Choroid plexus epithelial cell (primary cell): ENCODE results near the gene STARD13.

ENCODE experiments used
- DNase-seq: peaks from one replicate; pipeline ENCODE4 v3.0.0-alpha.2; 2010; ENCODE audit warnings: low read depth
- H3K4me3 ChIP-seq: 2 replicates; pipeline ENCODE4 v1.5.1; 2011; ENCODE audit warnings: low read depth, mild to moderate bottlenecking, control low read depth, low read length, moderate library complexity
- CTCF ChIP-seq: conservative IDR thresholded peaks from 2 replicates; pipeline ENCODE4 v1.5.1; 2011; ENCODE audit warnings: low read depth, mild to moderate bottlenecking, control low read depth, inconsistent platforms, low read length, moderate library complexity

Gene STARD13

GRCh38 chr13:33257841-33258807, 27.4 kb downstream of the STARD13 start:
- TF ChIP-seq CTCF = no peak
- no peak overlapping the region for H3K4me3 ChIP-seq
- DNase-seq = no peak

- H3K4me3 ChIP-seq = no peak overlapping the region
- TF ChIP-seq CTCF = no peak
- DNase-seq = no peak
These were observed 29.3 kb downstream of the STARD13 start for GRCh38 chr13:33256148-33256840.

- no peak for DNase-seq
- no peak overlapping the region for H3K4me3 ChIP-seq
- TF ChIP-seq CTCF = no peak
These were observed 33.4 kb downstream of the STARD13 start for GRCh38 chr13:33252135-33252534.

GRCh38 chr13:33251131-33251661, 34.4 kb downstream of the STARD13 start:
- no peak for TF ChIP-seq CTCF
- peak; percentile 97 for DNase-seq
- no peak overlapping the region for H3K4me3 ChIP-seq

- H3K4me3 ChIP-seq = no peak overlapping the region
- no peak for TF ChIP-seq CTCF
- peak; percentile 52 for DNase-seq
These were observed 34.9 kb downstream of the STARD13 start for GRCh38 chr13:33250609-33251008.

- DNase-seq = no peak
- TF ChIP-seq CTCF = no peak
These were observed 35.7 kb downstream of the STARD13 start for GRCh38 chr13:33249894-33250293.

More at GRCh38 chr13:33249894-33250293, 35.7 kb downstream of the STARD13 start:
- no peak overlapping the region for H3K4me3 ChIP-seq
